Epidermal melanocyte (primary cell): ENCODE measurements around the gene ERGIC1.
A peak's percentile ranks its signal among the peaks of the same experiment; 100 is the strongest.

ENCODE experiments used
- DNase-seq: peaks from one replicate; pipeline ENCODE4 v3.0.0; 2011; ENCODE audit warnings: low spot score; ENCODE audit not compliant: insufficient read length

ERGIC1 gene

DNA sequence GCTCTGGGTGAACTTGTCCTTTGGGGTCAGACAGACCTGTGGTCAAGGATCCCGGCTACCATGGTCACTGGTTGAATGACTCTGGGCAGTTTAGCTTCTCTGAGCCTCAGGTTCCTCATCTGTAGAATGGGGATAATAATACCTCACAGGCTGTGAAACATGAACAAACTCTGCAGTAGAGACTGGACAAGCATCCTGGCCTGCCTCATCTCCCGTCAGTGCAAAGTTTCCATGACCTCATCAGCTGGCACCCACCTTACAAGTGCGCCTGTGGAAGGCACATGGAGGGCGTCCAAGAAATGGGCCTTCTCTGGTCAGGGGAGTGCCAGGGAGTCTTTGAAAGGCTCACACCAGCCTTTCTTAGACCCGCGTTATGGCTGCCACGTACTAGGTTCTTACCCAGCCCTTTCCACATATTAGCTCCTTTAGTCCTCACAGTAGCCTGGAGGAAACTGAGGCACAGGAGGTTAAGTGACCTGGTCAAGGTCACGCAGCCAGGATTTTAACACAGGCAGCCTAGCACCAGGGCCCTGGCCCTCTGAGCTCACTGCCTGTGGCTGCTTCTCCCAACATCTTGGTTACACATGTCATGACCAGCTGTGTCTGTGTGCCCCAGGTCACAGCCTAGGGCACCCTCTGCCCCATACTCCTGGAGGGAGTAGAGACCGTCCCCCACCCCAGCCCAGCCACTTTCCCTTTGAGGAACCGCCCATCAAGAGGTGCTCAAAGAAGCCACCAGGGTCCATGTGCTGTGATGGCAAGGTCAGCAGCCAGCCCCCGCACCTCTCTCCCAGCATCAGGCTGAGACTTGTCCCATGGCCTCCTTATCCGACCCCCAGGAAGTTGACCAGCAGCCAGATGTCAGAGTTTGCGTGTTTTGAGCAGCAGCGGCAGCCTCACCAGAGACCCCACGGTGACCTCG, 85.7 kb downstream of the ERGIC1 start:
- no peak for DNase-seq

- no peak for DNase-seq
These were observed 86.4 kb downstream of the ERGIC1 start for GRCh38 chr5:172920447-172920849.

- DNase-seq: no peak
These were observed 86.9 kb downstream of the ERGIC1 start for GRCh38 chr5:172920995-172921394.

DNA sequence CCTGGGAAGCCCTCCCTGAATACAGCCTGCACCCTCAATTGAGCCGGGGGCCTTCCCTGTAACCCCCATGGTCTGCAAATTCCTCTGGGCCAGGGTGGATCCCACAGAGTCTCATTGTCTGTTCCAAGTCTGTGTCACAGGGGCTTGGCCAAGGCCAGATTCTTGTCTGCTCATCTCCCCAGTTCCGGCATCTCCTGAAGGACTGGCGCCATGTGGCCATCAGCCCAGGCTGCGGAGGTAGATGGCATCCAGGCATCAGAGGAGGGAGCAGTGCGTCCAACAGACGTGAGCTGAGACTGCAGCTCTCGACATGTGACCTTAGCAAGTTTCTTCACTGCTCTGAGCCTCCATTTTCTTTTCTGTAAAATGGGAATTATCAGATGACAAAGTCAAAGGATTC, 87.9 kb downstream of the ERGIC1 start:
- no peak for DNase-seq

GRCh38 chr5:172923539-172923938, 89.5 kb downstream of the ERGIC1 start:
- no peak for DNase-seq

DNA sequence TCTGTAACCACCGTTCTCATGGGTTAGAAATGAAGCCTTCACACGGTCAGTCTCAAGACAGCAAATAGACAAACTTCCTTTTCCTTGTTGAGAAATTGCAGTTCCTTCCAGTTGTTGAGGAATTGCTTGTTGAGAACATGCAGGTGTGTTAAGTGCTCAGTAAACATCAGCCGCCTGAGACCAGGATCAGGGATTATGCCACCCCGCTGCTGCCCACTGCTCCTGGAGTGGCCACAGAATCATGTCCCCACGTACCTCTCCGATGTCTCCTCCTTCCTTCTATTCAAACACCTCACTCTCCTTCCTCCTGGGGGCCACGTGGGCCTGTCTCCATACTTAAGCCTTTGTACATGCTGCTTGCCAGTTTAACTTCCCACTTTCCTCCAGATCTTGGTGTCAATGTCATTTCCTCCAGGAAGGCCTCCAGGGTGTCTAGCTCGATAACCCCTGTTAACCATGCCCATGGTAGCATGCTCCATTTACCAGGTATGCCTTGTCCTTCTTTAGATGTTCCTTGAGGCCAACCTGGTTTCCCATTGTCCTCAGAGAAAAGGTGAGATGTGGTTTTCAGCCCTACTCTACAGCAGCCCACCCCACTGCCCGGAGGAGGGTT, 91.4 kb downstream of the ERGIC1 start:
- DNase-seq: no peak

- DNase-seq: no peak
These were observed 92.0 kb downstream of the ERGIC1 start for GRCh38 chr5:172926008-172926523.

- no peak for DNase-seq
These were observed 92.7 kb downstream of the ERGIC1 start for GRCh38 chr5:172926796-172927195.

DNA sequence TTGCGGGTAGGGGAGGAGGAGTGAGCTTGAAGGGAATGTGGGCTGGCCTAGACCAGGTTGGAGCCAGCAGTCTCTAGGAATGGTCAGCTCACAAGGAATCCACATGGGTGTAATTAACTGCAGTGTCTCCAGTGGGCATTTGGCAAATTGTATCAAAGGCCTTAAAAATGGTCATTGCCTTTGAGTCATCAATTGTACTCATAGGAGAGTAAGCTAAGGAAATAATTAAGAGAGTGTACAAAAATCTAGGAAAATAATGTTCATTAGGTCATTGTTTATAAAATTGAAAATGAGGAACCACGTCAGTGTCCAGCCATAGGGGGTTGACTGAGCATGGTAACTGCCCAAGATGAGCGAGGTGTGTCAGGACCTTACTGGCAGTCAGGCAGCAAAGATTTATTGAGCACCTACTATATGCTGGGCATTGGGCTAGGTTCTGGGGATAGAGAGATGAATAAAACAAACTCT, 95.4 kb downstream of the ERGIC1 start:
- DNase-seq: peak; percentile 40

DNA sequence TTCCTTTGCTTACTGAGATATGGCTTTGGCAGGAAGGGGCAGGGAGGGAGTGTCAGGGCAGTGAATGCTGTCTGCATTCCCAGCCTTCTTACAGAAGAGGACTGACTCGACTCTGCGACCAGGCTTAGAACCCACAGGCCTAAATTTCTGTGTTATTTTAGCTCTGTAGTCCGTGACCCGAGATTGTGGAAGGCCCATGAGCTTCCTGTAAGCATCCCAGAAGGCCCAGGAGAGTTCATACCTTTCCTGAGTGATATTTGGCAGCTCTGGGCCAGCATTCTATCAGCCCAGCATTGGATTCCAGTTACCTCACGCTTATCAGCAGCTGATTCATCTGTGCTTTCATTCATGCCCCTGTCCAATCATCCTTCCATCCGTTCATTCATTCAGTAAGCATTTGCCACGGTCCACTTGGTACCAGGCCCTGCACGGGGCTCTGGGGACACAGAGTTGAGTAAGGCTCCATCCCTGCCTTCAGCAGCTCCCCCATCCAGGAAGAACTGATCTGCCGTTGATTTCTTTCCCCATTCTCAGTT, 97.0 kb downstream of the ERGIC1 start:
- DNase-seq: no peak

- peak; percentile 38 for DNase-seq
These were observed 98.4 kb downstream of the ERGIC1 start for GRCh38 chr5:172932313-172933017.

- DNase-seq: no peak
These were observed 99.2 kb downstream of the ERGIC1 start for GRCh38 chr5:172933238-172933637.

- DNase-seq: no peak
These were observed 101.0 kb downstream of the ERGIC1 start for GRCh38 chr5:172935096-172935495.

DNA sequence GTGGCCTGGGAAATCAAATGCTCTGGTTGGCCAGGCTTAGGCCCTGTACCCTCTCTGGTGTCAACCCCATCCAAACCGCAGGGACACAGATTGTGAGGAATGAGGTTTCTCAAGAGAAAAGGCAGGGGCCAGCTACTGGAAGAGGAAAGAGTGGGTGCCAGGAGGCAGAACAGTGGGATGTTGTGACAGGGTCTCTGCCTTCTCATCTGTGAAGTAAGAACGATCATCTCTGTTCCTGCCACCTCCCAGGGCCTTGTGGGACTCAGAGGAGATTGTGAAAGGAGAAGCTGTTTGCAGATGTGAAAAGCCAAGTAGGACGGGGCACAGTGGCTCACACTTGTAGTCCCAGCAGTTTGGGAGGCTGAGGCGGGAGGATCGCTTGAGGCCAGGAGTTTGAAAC, 102.3 kb downstream of the ERGIC1 start:
- no peak for DNase-seq

GRCh38 chr5:172939071-172939470, 105.0 kb downstream of the ERGIC1 start:
- DNase-seq: no peak

GRCh38 chr5:172939611-172940267, 105.7 kb downstream of the ERGIC1 start:
- DNase-seq: no peak

DNA sequence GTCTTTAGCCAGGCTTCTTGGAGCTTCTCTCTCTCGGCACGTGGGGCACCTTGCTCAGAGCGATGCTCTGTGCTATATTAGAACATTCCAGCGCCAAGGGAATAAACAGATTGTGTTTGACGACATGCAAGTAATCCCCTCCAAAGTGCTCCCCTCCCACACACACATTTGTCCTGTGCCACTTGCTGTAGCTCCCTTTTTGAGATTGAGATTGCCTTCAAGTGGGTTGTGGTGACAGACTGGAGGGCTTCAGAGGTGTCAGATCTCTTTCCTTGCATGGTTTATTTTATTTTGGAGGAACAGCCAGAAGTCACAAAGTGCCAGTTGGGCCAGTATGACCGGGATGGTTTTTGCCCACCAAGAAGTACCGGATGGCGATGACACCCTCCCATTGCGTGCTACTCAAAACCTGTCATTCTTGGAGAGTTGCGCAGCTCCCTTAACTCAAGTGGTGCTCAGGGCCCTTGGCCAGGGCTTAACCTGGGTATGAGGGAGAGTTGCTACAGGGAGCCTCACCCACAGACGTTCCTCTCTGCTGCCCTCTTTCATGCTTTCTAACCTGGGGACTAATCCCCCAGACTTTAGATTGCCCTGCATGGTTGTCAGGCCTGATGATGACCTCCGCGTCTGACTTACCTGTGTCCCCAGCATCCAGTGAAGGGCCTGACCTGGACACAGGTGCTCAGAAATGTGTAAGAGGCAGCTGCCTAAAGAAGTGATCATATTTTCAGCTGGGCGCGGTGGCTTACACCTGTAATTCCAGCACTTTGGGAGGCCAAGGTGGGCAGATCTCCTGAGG, 106.4 kb downstream of the ERGIC1 start:
- no peak for DNase-seq

- no peak for DNase-seq
These were observed 107.0 kb downstream of the ERGIC1 start for GRCh38 chr5:172941067-172941516.

DNA sequence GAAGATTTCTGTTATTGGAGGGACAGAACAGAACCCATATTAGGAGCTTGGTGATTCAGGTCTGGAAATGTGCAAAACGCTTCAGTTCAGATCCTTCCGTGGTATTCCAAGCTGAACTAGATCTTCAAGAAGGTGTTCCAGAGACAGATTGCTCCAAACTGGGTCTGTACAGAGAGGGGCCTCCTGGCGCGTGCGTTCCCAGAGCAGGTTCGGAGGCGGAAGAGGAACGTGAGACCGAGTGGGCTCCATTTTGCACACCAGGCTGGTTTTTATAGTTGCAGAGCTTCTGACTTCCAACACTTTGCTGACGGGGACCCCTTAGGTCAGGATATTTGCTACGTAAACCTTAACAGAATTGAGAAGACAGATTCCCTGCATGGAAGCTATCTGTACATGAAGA, 108.5 kb downstream of the ERGIC1 start:
- no peak for DNase-seq

DNA sequence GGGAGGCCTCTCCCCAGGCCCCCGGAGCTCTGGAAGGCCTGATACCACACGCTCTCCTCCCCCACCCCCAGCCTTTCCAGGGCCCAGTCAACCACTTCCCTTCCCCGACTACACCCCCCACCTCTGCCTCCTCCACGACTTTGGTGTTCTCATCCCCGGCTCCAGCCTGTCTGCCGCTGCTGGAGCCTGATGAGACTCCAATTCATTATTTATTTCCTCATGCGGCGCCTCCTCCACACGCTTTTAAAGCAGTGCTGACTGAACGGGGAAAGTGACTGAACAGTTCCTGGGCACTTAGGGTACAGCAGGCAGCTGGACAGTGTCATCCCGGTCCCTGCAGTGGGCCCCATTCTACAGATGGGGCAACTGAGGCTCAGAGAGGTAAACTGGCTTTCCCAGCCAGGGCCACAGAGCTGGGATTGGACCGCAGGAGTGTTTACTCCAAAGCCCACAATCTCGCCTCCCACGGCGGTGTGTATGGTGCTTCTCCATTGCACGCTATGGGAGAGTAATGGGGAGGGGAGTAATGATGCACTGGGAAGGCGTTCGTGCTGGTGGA, 109.3 kb downstream of the ERGIC1 start:
- no peak for DNase-seq
